H9 (cell line): ENCODE results near the gene SPINT3. TPM values are rescaled to one million over a fixed set of nuclear protein-coding genes. Genes with fewer than 3 reads are reported as not detected.

Experiments used
- DNase-seq: peaks from one replicate; pipeline ENCODE4 v3.0.0-alpha.2; 2017
- H2AFZ ChIP-seq: one replicate; pipeline ENCODE4 v1.6.1; 2013; ENCODE audit warnings: mild to moderate bottlenecking, low read length, control low read depth, moderate library complexity
- H2AK5ac ChIP-seq: 2 replicates; pipeline ENCODE4 v1.6.1; 2013; ENCODE audit warnings: low read length, control low read depth, mixed read lengths; ENCODE audit not compliant: insufficient read length
- H2BK120ac ChIP-seq: one replicate; pipeline ENCODE4 v1.6.1; 2013; ENCODE audit warnings: low read depth, mild to moderate bottlenecking, low read length, control low read depth, inconsistent platforms; ENCODE audit not compliant: poor library complexity, severe bottlenecking
- H2BK12ac ChIP-seq: 2 replicates; pipeline ENCODE4 v1.6.1; 2013; ENCODE audit warnings: low read length, control low read depth, mixed read lengths, low read depth; ENCODE audit not compliant: insufficient read length
- H2BK15ac ChIP-seq: 2 replicates; pipeline ENCODE4 v1.6.1; 2013; ENCODE audit warnings: low read depth, low read length, control low read depth
- H2BK20ac ChIP-seq: one replicate; pipeline ENCODE4 v1.6.1; 2013; ENCODE audit warnings: low read depth, mild to moderate bottlenecking, low read length, control low read depth, inconsistent platforms; ENCODE audit not compliant: poor library complexity, severe bottlenecking
- H2BK5ac ChIP-seq: 2 replicates; pipeline ENCODE4 v1.6.1; 2013; ENCODE audit warnings: low read length, control low read depth, mixed read lengths; ENCODE audit not compliant: insufficient read length
- H3K14ac ChIP-seq: 2 replicates; pipeline ENCODE4 v1.6.1; 2013; ENCODE audit warnings: low read length, control low read depth; ENCODE audit not compliant: insufficient read depth
- H3K18ac ChIP-seq: 2 replicates; pipeline ENCODE4 v1.6.1; 2013; ENCODE audit warnings: low read depth, mild to moderate bottlenecking, mixed read lengths, low read length, control low read depth; ENCODE audit not compliant: insufficient read length
- H3K23ac ChIP-seq: 2 replicates; pipeline ENCODE4 v1.6.1; 2013; ENCODE audit warnings: low read length, control low read depth, mixed read lengths, low read depth; ENCODE audit not compliant: insufficient read length
- H3K23me2 ChIP-seq: 2 replicates; pipeline ENCODE4 v1.6.1; 2013; ENCODE audit warnings: low read depth, mild to moderate bottlenecking, mixed read lengths, low read length, control low read depth; ENCODE audit not compliant: insufficient read length, poor library complexity, severe bottlenecking
- H3K27ac ChIP-seq: 2 replicates; pipeline ENCODE4 v1.5.1; 2013; ENCODE audit warnings: low read length, control low read depth, mixed read lengths, low read depth; ENCODE audit not compliant: insufficient read length
- H3K27me3 ChIP-seq: 2 replicates; pipeline ENCODE4 v1.6.1; 2013; ENCODE audit warnings: low read length, control low read depth, inconsistent platforms; ENCODE audit not compliant: insufficient read depth
- H3K4ac ChIP-seq: 2 replicates; pipeline ENCODE4 v1.6.1; 2013; ENCODE audit warnings: low read depth, mild to moderate bottlenecking, control low read depth, inconsistent platforms, low read length, moderate library complexity
- H3K4me1 ChIP-seq: 2 replicates; pipeline ENCODE4 v1.6.1; 2013; ENCODE audit warnings: low read length, control low read depth, inconsistent platforms; ENCODE audit not compliant: insufficient read depth
- H3K4me2 ChIP-seq: 2 replicates; pipeline ENCODE4 v1.6.1; 2013; ENCODE audit warnings: low read length, control low read depth, mixed read lengths; ENCODE audit not compliant: insufficient read length, insufficient read depth
- H3K56ac ChIP-seq: 2 replicates; pipeline ENCODE4 v1.6.1; 2013; ENCODE audit warnings: low read depth, mild to moderate bottlenecking, mixed read lengths, low read length, control low read depth; ENCODE audit not compliant: insufficient read length
- H3K79me1 ChIP-seq: 2 replicates; pipeline ENCODE4 v1.6.1; 2013; ENCODE audit warnings: low read depth, mild to moderate bottlenecking, moderate library complexity, low read length, control low read depth, inconsistent platforms; ENCODE audit not compliant: insufficient read depth, poor library complexity, severe bottlenecking
- H3K79me2 ChIP-seq: 2 replicates; pipeline ENCODE4 v1.6.1; 2013; ENCODE audit warnings: low read length, control low read depth, inconsistent platforms; ENCODE audit not compliant: insufficient read depth
- H3K9ac ChIP-seq: 2 replicates; pipeline ENCODE4 v1.6.1; 2013; ENCODE audit warnings: low read length, control low read depth, mixed read lengths; ENCODE audit not compliant: insufficient read length; ENCODE audit errors: extremely low read depth
- H3K9me3 ChIP-seq: one replicate; pipeline ENCODE4 v1.6.1; 2013; ENCODE audit warnings: low read depth, low read length, inconsistent platforms; ENCODE audit not compliant: control insufficient read depth
- H3T11ph ChIP-seq: one replicate; pipeline ENCODE4 v1.6.1; 2013; ENCODE audit warnings: mild to moderate bottlenecking, low read length, control low read depth, inconsistent platforms
- H4K20me1 ChIP-seq: one replicate; pipeline ENCODE4 v1.6.1; 2013; ENCODE audit not compliant: control insufficient read depth, insufficient read length, insufficient read depth
- H4K5ac ChIP-seq: 2 replicates; pipeline ENCODE4 v1.6.1; 2013; ENCODE audit warnings: low read depth, mild to moderate bottlenecking, mixed read lengths, low read length, control low read depth; ENCODE audit not compliant: insufficient read length
- H4K8ac ChIP-seq: replicated peaks from 2 replicates; pipeline ENCODE4 v1.6.1; 2013; ENCODE audit warnings: low read length, control low read depth, mixed read lengths, low read depth; ENCODE audit not compliant: insufficient read length
- H4K91ac ChIP-seq: 2 replicates; pipeline ENCODE4 v1.6.1; 2013; ENCODE audit warnings: low read depth, mild to moderate bottlenecking, moderate library complexity, mixed read lengths, low read length, control low read depth; ENCODE audit not compliant: insufficient read length
- H3K27ac Mint-ChIP-seq, 3 experiments: 2 replicates in 2 of 3; 3 replicates in 1 of 3; pipeline ENCODE4 v1.8.0; 2020 to 2021; ENCODE audit warnings: mixed read lengths in 3 of 3, mild to moderate bottlenecking in 1 of 3, moderate library complexity in 1 of 3
- H3K27me3 Mint-ChIP-seq: 2 replicates; pipeline ENCODE4 v1.8.0; 2021; ENCODE audit warnings: low read depth, mild to moderate bottlenecking, moderate library complexity, mixed read lengths
- H3K36me3 Mint-ChIP-seq, 3 experiments: 2 replicates in 2 of 3; 3 replicates in 1 of 3; pipeline ENCODE4 v1.8.0; 2020 to 2021; ENCODE audit warnings: low read depth in 3 of 3, mixed read lengths in 3 of 3; ENCODE audit not compliant: insufficient read depth in 1 of 3
- H3K4me1 Mint-ChIP-seq, 2 experiments: 2 replicates each; pipeline ENCODE4 v1.8.0; 2020; ENCODE audit warnings: mixed read lengths in 2 of 2
- H3K4me3 Mint-ChIP-seq, 2 experiments: 2 replicates in 1 of 2; 3 replicates in 1 of 2; pipeline ENCODE4 v1.8.0; 2020 to 2021; ENCODE audit warnings: mild to moderate bottlenecking in 2 of 2, mixed read lengths in 2 of 2, moderate library complexity in 1 of 2
- H3K9me3 Mint-ChIP-seq, 2 experiments: 2 replicates in 1 of 2; 3 replicates in 1 of 2; pipeline ENCODE4 v1.8.0; 2020; ENCODE audit warnings: mild to moderate bottlenecking in 2 of 2, mixed read lengths in 2 of 2, moderate library complexity in 1 of 2
- WGBS: extraction: QIAGEN DNeasy Blood & Tissue Kit; methylation state at CpG from one replicate; pipeline ENCODE4 v1.1.7; 2013; ENCODE audit warnings: missing lambda C conversion rate, low lambda C conversion rate, mixed read lengths; ENCODE audit not compliant: insufficient read length; ENCODE audit errors: extremely low coverage; 5-methylcytosine and 5-hydroxymethylcytosine counted together
- total RNA-seq: library from RNA; stranded (reverse); gene quantifications from 2 replicates; pipeline ENCODE4 v1.2.1, GENCODE V29; 2021
- TF ChIP-seq, protein P1 (sequence below): fragments of 200-600 bp; sonication (generic); conservative IDR thresholded peaks from 3 replicates; pipeline ENCODE4 v1.8.0; 2021; ENCODE audit warnings: antibody characterized with exemption, mild to moderate bottlenecking

The SPINT3 gene
- total RNA-seq, 1 experiment from 2014 or later: not detected

DNA sequence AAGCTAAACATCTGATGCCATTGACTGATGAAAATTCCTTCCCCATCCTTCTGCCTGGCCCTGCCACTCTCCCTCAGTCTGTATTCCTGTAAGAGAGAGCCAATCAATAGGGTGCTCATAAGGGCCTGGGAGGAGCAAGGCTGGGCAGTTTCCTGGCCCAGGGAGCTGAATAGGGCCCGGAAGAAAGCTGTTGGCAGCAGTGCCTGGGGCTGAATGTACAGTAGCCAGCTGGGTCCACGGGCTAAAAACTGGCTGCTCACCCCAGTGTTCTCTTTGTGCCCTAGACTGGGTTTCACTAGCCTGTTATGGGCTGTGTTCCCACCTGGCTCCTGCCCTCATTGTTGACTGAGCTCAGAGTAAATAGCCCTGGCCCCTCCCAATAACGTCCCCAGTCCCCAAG lies 47.6 kb downstream of the SPINT3 start:
- peaks cover 23% of the 10 kb centered on the region for H3K27me3 Mint-ChIP-seq
- no peak overlapping the region for H2BK15ac ChIP-seq

More for the DNA sequence above, 47.6 kb downstream of the SPINT3 start:
- Histone ChIP-seq H3K9me3 (no peaks in the 10 kb centered on the region), H2BK12ac (no peak overlapping the region), H4K20me1 (no peaks in the 10 kb centered on the region), H4K91ac (no peak overlapping the region), H3T11ph (no peak overlapping the region), H2AK5ac (no peak overlapping the region), H3K18ac (no peak overlapping the region), H3K27me3 (no peaks in the 10 kb centered on the region), H4K8ac (no peak overlapping the region), H2BK5ac (no peak overlapping the region), H3K9ac (no peak overlapping the region), H3K4me1 (no peaks in the 10 kb centered on the region), H3K23me2 (peaks cover 22% of the 10 kb centered on the region), H3K56ac (no peak overlapping the region), H3K79me2 (no peaks in the 10 kb centered on the region), H3K14ac (no peak overlapping the region), H3K27ac (no peak overlapping the region), H3K4me2 (no peak overlapping the region), H2AFZ (no peak overlapping the region), H2BK20ac (no peak overlapping the region), H2BK120ac (no peak overlapping the region), H3K4ac (no peak overlapping the region), H3K23ac (no peak overlapping the region), H4K5ac (no peak overlapping the region), H3K79me1 (no peaks in the 10 kb centered on the region)
- TF ChIP-seq, protein P1, sequence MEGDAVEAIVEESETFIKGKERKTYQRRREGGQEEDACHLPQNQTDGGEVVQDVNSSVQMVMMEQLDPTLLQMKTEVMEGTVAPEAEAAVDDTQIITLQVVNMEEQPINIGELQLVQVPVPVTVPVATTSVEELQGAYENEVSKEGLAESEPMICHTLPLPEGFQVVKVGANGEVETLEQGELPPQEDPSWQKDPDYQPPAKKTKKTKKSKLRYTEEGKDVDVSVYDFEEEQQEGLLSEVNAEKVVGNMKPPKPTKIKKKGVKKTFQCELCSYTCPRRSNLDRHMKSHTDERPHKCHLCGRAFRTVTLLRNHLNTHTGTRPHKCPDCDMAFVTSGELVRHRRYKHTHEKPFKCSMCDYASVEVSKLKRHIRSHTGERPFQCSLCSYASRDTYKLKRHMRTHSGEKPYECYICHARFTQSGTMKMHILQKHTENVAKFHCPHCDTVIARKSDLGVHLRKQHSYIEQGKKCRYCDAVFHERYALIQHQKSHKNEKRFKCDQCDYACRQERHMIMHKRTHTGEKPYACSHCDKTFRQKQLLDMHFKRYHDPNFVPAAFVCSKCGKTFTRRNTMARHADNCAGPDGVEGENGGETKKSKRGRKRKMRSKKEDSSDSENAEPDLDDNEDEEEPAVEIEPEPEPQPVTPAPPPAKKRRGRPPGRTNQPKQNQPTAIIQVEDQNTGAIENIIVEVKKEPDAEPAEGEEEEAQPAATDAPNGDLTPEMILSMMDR: no peak
- Mint-ChIP-seq H3K27ac (no peak overlapping the region), H3K9me3 (peaks cover 0 to 2% of the 10 kb centered on the region in 2 experiments; a peak in 1 of 5 replicates), H3K36me3 (peaks cover 5 to 16% (median 6%) of the 10 kb centered on the region in 3 experiments), H3K4me3 (no peak overlapping the region; a peak in 1 of 5 replicates), H3K4me1 (peaks cover 26 to 33% of the 10 kb centered on the region in 2 experiments)
- DNase-seq: no peak
- no CpG with 5 or more reads among the region's 3 CpGs for WGBS
